Duodenal mucosa (tissue), 2 donors: ENCODE measurements around the gene ACP6.

Source experiments
- H3K27ac ChIP-seq: one replicate; pipeline ENCODE4 v1.7.0; 2013; ENCODE audit warnings: low read depth, low read length
- H3K27me3 ChIP-seq, 2 donors: one replicate each; pipeline ENCODE4 v1.7.0; 2013; ENCODE audit warnings: low read length in 2 of 2, control low read depth in 1 of 2; ENCODE audit not compliant: insufficient read depth in 2 of 2, control insufficient read depth in 1 of 2
- H3K36me3 ChIP-seq, 2 donors: one replicate each; pipeline ENCODE4 v1.7.0; 2013; ENCODE audit warnings: low read length in 2 of 2, control low read depth in 1 of 2; ENCODE audit not compliant: insufficient read depth in 2 of 2, control insufficient read depth in 1 of 2
- H3K4me1 ChIP-seq, 2 donors: one replicate each; pipeline ENCODE4 v1.7.0; 2013; ENCODE audit warnings: low read length in 2 of 2, control low read depth in 1 of 2; ENCODE audit not compliant: insufficient read depth in 2 of 2, control insufficient read depth in 1 of 2
- H3K4me3 ChIP-seq, 2 donors: one replicate each; pipeline ENCODE4 v1.7.0; 2013; ENCODE audit warnings: low read length in 2 of 2, low read depth in 1 of 2
- H3K9ac ChIP-seq, 2 donors: one replicate each; pipeline ENCODE4 v1.7.0; 2013; ENCODE audit warnings: low read length in 2 of 2, low read depth in 1 of 2
- H3K9me3 ChIP-seq, 2 donors: one replicate each; pipeline ENCODE4 v1.7.0; 2013; ENCODE audit warnings: low read length in 2 of 2, control low read depth in 1 of 2; ENCODE audit not compliant: control insufficient read depth in 1 of 2

ACP6 gene

GRCh38 chr1:147633759-147634158 is 36.6 kb downstream of the ACP6 start:
- Histone ChIP-seq H3K27ac (no peak overlapping the region), H3K9ac (no peak overlapping the region), H3K36me3 (no peaks in the 10 kb centered on the region)

GRCh38 chr1:147631839-147632238 is 38.5 kb downstream of the ACP6 start:
- Histone ChIP-seq H3K36me3 (no peaks in the 10 kb centered on the region), H3K4me3 (no peak overlapping the region), H3K9ac (no peak overlapping the region), H3K4me1 (peaks cover 0 to 6% of the 10 kb centered on the region in 2 donors), H3K9me3 (no peaks in the 10 kb centered on the region), H3K27me3 (no peaks in the 10 kb centered on the region), H3K27ac (no peak overlapping the region)

More at GRCh38 chr1:147633759-147634158, 36.6 kb downstream of the ACP6 start:
- no peaks in the 10 kb centered on the region for H3K27me3 ChIP-seq
- H3K4me1 ChIP-seq, result no peaks in the 10 kb centered on the region
- H3K9me3 ChIP-seq, result no peaks in the 10 kb centered on the region
- H3K4me3 ChIP-seq, result no peak overlapping the region

GRCh38 chr1:147630447-147630846 is 39.9 kb downstream of the ACP6 start:
- Histone ChIP-seq H3K9me3 (no peaks in the 10 kb centered on the region), H3K4me3 (no peak overlapping the region), H3K9ac (no peak overlapping the region), H3K36me3 (no peaks in the 10 kb centered on the region), H3K27ac (no peak overlapping the region), H3K27me3 (no peaks in the 10 kb centered on the region), H3K4me1 (peaks cover 8 to 20% of the 10 kb centered on the region in 2 donors)

GRCh38 chr1:147630022-147630421 is 40.3 kb downstream of the ACP6 start:
- H3K27me3 ChIP-seq, result no peaks in the 10 kb centered on the region
- H3K4me1 ChIP-seq, result peaks cover 13 to 24% of the 10 kb centered on the region in 2 donors
- H3K27ac ChIP-seq, result no peak overlapping the region
- H3K36me3 ChIP-seq, result no peaks in the 10 kb centered on the region
- no peaks in the 10 kb centered on the region for H3K9me3 ChIP-seq
- H3K9ac ChIP-seq, result no peak overlapping the region
- H3K4me3 ChIP-seq, result no peak overlapping the region

- Histone ChIP-seq H3K36me3 (peaks cover 0 to 11% of the 10 kb centered on the region in 2 donors), H3K9me3 (no peaks in the 10 kb centered on the region), H3K27ac (no peak overlapping the region), H3K9ac (no peak overlapping the region), H3K27me3 (no peaks in the 10 kb centered on the region), H3K4me1 (peaks cover 13 to 24% of the 10 kb centered on the region in 2 donors), H3K4me3 (no peak overlapping the region)
These were observed 41.9 kb downstream of the ACP6 start for GRCh38 chr1:147628441-147628840.

GRCh38 chr1:147627435-147628110 is 42.8 kb downstream of the ACP6 start:
- Histone ChIP-seq H3K4me3 (no peak overlapping the region), H3K9me3 (no peaks in the 10 kb centered on the region), H3K36me3 (peaks cover 0 to 15% of the 10 kb centered on the region in 2 donors), H3K27ac (no peak overlapping the region), H3K27me3 (no peaks in the 10 kb centered on the region), H3K9ac (no peak overlapping the region), H3K4me1 (peaks cover 13 to 24% of the 10 kb centered on the region in 2 donors)

- Histone ChIP-seq H3K4me3 (no peak overlapping the region), H3K27ac (no peak overlapping the region), H3K4me1 (peaks cover 13 to 24% of the 10 kb centered on the region in 2 donors), H3K9me3 (no peaks in the 10 kb centered on the region), H3K36me3 (peaks cover 0 to 15% of the 10 kb centered on the region in 2 donors), H3K27me3 (no peaks in the 10 kb centered on the region), H3K9ac (no peak overlapping the region)
These were observed 43.6 kb downstream of the ACP6 start for GRCh38 chr1:147626739-147627138.

- Histone ChIP-seq H3K27me3 (no peaks in the 10 kb centered on the region), H3K4me3 (peak overlapping the region in 1 of 2 donors; percentile 24), H3K9ac (no peak overlapping the region), H3K27ac (no peak overlapping the region), H3K36me3 (peaks cover 0 to 15% of the 10 kb centered on the region in 2 donors), H3K9me3 (no peaks in the 10 kb centered on the region), H3K4me1 (peaks cover 13 to 24% of the 10 kb centered on the region in 2 donors)
These were observed 44.0 kb downstream of the ACP6 start for GRCh38 chr1:147626291-147626690.

- H3K9me3 ChIP-seq, result no peaks in the 10 kb centered on the region
- H3K9ac ChIP-seq, result peak overlapping the region in 1 of 2 donors; percentile 5
- no peaks in the 10 kb centered on the region for H3K27me3 ChIP-seq
- H3K4me3 ChIP-seq, result no peak overlapping the region
- peaks cover 13 to 24% of the 10 kb centered on the region in 2 donors for H3K4me1 ChIP-seq
- no peak overlapping the region for H3K27ac ChIP-seq
- peaks cover 0 to 21% of the 10 kb centered on the region in 2 donors for H3K36me3 ChIP-seq
These were observed 44.8 kb downstream of the ACP6 start for GRCh38 chr1:147625362-147625995.

- Histone ChIP-seq H3K36me3 (peaks cover 4 to 27% of the 10 kb centered on the region in 2 donors), H3K9ac (no peak overlapping the region), H3K4me1 (peaks cover 13 to 24% of the 10 kb centered on the region in 2 donors), H3K27me3 (no peaks in the 10 kb centered on the region), H3K27ac (no peak overlapping the region), H3K9me3 (no peaks in the 10 kb centered on the region), H3K4me3 (no peak overlapping the region)
These were observed 45.8 kb downstream of the ACP6 start for GRCh38 chr1:147624529-147624928.
